GM23248 (cell line): Measurements from ENCODE around the gene DNAAF5. TPM values are rescaled to one million over a fixed set of nuclear protein-coding genes. Genes with fewer than 3 reads are reported as not detected.
A peak's percentile ranks its signal among the peaks of the same experiment; 100 is the strongest.

Experiments
- DNase-seq: peaks from one replicate; pipeline ENCODE4 v3.0.0-alpha.2; 2015
- H2AFZ ChIP-seq: fragments of 200-600 bp; sonication (generic); 2 replicates; pipeline ENCODE4 v1.6.1; 2016; ENCODE audit warnings: antibody characterized with exemption
- H3F3A ChIP-seq: fragments of 200-600 bp; sonication (generic); 2 replicates; pipeline ENCODE4 v1.6.1; 2016; ENCODE audit warnings: mild to moderate bottlenecking, antibody characterized with exemption, mixed run types; ENCODE audit not compliant: insufficient read depth
- H3K27ac ChIP-seq: fragments of 200-600 bp; sonication (generic); 2 replicates; pipeline ENCODE4 v1.5.1; 2016; ENCODE audit warnings: mild to moderate bottlenecking
- H3K27me3 ChIP-seq: fragments of 200-600 bp; sonication (generic); replicated peaks from 2 replicates; pipeline ENCODE4 v1.6.1; 2016; ENCODE audit warnings: mild to moderate bottlenecking; ENCODE audit not compliant: insufficient read depth
- H3K36me3 ChIP-seq: fragments of 200-600 bp; sonication (generic); 2 replicates; pipeline ENCODE4 v1.6.1; 2016; ENCODE audit warnings: low read depth, mild to moderate bottlenecking
- H3K4me1 ChIP-seq: fragments of 200-600 bp; sonication (generic); 2 replicates; pipeline ENCODE4 v1.6.1; 2016; ENCODE audit warnings: mild to moderate bottlenecking; ENCODE audit not compliant: insufficient read depth
- H3K4me2 ChIP-seq: fragments of 200-600 bp; sonication (generic); one replicate; pipeline ENCODE4 v1.6.1; 2016; ENCODE audit warnings: mild to moderate bottlenecking; ENCODE audit not compliant: unreplicated experiment
- H3K4me3 ChIP-seq: fragments of 200-600 bp; sonication (generic); 2 replicates; pipeline ENCODE4 v1.5.1; 2016; ENCODE audit warnings: mild to moderate bottlenecking
- H3K79me2 ChIP-seq: fragments of 200-600 bp; sonication (generic); 2 replicates; pipeline ENCODE4 v1.6.1; 2016; ENCODE audit warnings: mild to moderate bottlenecking; ENCODE audit not compliant: insufficient read depth
- H3K9ac ChIP-seq: fragments of 200-600 bp; sonication (generic); 2 replicates; pipeline ENCODE4 v1.6.1; 2016; ENCODE audit warnings: mild to moderate bottlenecking
- H3K9me2 ChIP-seq: fragments of 200-600 bp; sonication (generic); 2 replicates; pipeline ENCODE4 v1.6.1; 2016; ENCODE audit warnings: mixed run types, mild to moderate bottlenecking, moderate library complexity; ENCODE audit not compliant: insufficient read depth
- H3K9me3 ChIP-seq: fragments of 200-600 bp; sonication (generic); one replicate; pipeline ENCODE4 v1.6.1; 2017; ENCODE audit warnings: low read depth
- H4K20me1 ChIP-seq: fragments of 200-600 bp; sonication (generic); 2 replicates; pipeline ENCODE4 v1.6.0; 2016; ENCODE audit not compliant: insufficient read depth
- EZH2 ChIP-seq: fragments of 200-600 bp; sonication (generic); IDR thresholded peaks from 2 replicates; pipeline ENCODE4 v1.6.1; 2018; ENCODE audit warnings: antibody characterized with exemption, mild to moderate bottlenecking; ENCODE audit not compliant: insufficient read depth, poor library complexity, severe bottlenecking
- EZH2phosphoT487 ChIP-seq: fragments of 200-600 bp; sonication (generic); IDR thresholded peaks from 2 replicates; pipeline ENCODE4 v1.6.1; 2018; ENCODE audit warnings: antibody characterized with exemption, moderate library complexity, mild to moderate bottlenecking, low read depth; ENCODE audit not compliant: insufficient read depth
- WGBS, 2 experiments: methylation state at CpG; one replicate each; pipeline ENCODE4 v1.1.6; 2015 to 2017; ENCODE audit warnings: low lambda C conversion rate in 2 of 2, low coverage in 1 of 2; ENCODE audit errors: missing lambda C conversion rate in 2 of 2; 5-methylcytosine and 5-hydroxymethylcytosine counted together
- in situ Hi-C: fragments of 300-500 bp; cut with MboI; formaldehyde crosslinking; loops from 2 replicates; pipeline ENCODE4 v1.15.0; 2020
- polyA plus RNA-seq: library from polyadenylated mRNA; unstranded; fragments of >200 nt; fragmentation: Nextera tagmentation; extraction: Ambion mirVana; gene quantifications from 2 replicates; pipeline ENCODE4 v1.2.1, GENCODE V29; 2016
- total RNA-seq: library from RNA; depleted of rRNA; stranded (reverse); fragments of >200 nt; shearing (Covaris generic); gene quantifications from 2 replicates; pipeline ENCODE4 v1.2.3, GENCODE V29; 2014

The DNAAF5 gene
- total and polyA plus RNA-seq, 2 experiments from 2014 or later: 5.7 to 35.7 TPM

DNA sequence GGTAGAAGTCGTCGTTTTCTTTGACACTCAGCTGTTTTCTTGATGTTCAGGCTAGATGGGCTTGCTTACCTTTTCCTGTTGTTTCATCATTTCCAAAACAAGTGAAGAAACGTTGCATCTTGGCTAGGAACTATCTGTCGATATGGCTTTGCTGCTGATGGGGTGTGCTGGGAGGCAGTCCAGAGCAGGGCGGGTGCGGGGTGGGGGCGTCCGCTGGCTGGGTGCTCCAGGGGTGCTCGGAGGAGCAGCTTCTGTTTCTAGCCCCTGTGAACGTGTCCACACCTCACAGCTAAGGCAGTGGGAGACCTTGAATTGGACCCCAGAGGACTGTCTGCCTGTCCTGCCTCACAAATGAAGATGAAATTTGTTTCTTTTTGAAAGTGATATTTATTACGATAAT, 98.2 kb downstream of the DNAAF5 start:
- in situ Hi-C loops: no loop called here
- TF ChIP-seq EZH2 (no peak), EZH2phosphoT487 (no peak)
- peaks cover 24% of the 10 kb centered on the region for H3F3A ChIP-seq
- no peaks in the 10 kb centered on the region for H4K20me1 ChIP-seq
- H3K36me3 ChIP-seq: no peaks in the 10 kb centered on the region
- H2AFZ ChIP-seq: peak overlapping the region; percentile 56
- peak; percentile 41 for DNase-seq
- 4 to 5% methylated on average over 11 of the region's 11 CpGs for WGBS, 2 experiments
- peaks cover 92% of the 10 kb centered on the region for H3K79me2 ChIP-seq
- no peaks in the 10 kb centered on the region for H3K9me2 ChIP-seq
- H3K27me3 ChIP-seq: no peaks in the 10 kb centered on the region
- peak overlapping the region; percentile 64 for H3K4me3 ChIP-seq
- H3K9me3 ChIP-seq: no peaks in the 10 kb centered on the region
- H3K4me1 ChIP-seq: peaks cover 24% of the 10 kb centered on the region
- peak overlapping the region; percentile 95 for H3K27ac ChIP-seq
- peak overlapping the region; percentile 98 for H3K4me2 ChIP-seq
- peak overlapping the region; percentile 84 for H3K9ac ChIP-seq

DNA sequence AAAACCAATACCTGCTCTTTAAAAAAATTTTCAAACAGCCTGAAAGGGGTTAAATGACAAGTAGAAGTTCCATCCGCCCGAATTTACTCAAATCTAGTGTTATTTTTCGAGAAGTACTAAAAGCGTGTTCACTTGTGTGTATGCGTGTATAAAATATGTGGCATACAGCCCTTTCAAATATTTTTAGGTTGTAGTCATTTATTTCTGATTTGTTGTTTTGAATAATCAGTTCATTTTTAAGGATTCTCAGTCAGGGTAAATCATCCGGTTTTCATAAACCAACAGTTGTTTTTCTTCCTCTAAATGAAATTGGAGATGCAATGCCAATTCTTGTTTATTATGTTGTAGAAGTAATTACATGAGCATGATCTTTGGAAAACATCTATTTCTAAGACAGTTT, 98.9 kb downstream of the DNAAF5 start:
- no peaks in the 10 kb centered on the region for H3K36me3 ChIP-seq
- peak overlapping the region; percentile 84 for H3K9ac ChIP-seq
- peak; percentile 78 for DNase-seq
- peak overlapping the region; percentile 64 for H3K4me3 ChIP-seq
- no peak for TF ChIP-seq EZH2
- TF ChIP-seq EZH2phosphoT487: no peak
- peaks cover 25% of the 10 kb centered on the region for H3K4me1 ChIP-seq
- peak overlapping the region; percentile 95 for H3K27ac ChIP-seq
- no peaks in the 10 kb centered on the region for H3K9me2 ChIP-seq
- H3K4me2 ChIP-seq: peak overlapping the region; percentile 98
- H3K9me3 ChIP-seq: no peaks in the 10 kb centered on the region
- H4K20me1 ChIP-seq: no peaks in the 10 kb centered on the region
- in situ Hi-C loops: no loop called here
- H3K79me2 ChIP-seq: peaks cover 92% of the 10 kb centered on the region
- H2AFZ ChIP-seq: peak overlapping the region; percentile 56
- peaks cover 24% of the 10 kb centered on the region for H3F3A ChIP-seq
- 1 to 2% methylated on average over 6 of the region's 6 CpGs for WGBS, 2 experiments
- H3K27me3 ChIP-seq: no peaks in the 10 kb centered on the region

DNA sequence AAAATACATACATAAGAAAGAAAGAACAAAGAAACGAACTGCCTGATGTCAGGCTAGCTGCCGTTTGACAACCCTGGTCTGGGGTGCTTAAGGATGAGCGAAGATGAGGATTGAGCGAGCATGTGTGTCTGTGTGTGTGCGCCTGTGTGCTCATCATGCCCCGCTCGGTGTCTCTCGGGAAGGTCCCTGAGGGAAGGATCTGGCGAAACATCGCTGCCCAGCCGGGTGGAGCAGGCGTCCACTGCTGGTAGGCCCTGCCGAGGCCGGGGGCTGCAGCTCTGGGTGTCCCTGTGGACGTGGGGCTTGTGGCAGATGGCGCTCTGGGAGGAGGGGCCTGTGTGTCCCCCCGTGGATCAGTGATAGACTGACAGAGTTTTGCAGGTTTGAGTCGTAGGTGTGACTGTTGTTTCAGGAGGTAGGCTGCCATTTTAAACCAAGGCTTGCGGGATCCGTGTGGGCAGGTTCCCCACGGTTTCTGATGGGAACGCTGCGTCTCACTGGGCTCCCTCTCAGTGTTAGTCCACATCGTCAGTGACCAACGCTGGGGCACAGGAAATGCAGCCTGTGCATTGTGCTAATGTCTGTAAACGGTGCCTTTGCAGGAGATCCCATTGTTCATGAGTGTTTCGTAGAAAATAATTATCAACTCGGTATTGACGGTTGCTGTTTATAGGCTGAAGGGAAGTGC, 99.9 kb downstream of the DNAAF5 start:
- Histone ChIP-seq H3K9me3 (no peaks in the 10 kb centered on the region), H2AFZ (no peak overlapping the region), H3K27me3 (no peaks in the 10 kb centered on the region), H3K27ac (peak overlapping the region; percentile 95), H3K4me1 (peaks cover 34% of the 10 kb centered on the region), H3K4me3 (no peak overlapping the region), H3K4me2 (peak overlapping the region; percentile 98), H3K9ac (peak overlapping the region; percentile 84), H3K36me3 (no peaks in the 10 kb centered on the region), H3F3A (peaks cover 24% of the 10 kb centered on the region), H4K20me1 (no peaks in the 10 kb centered on the region), H3K79me2 (peaks cover 91% of the 10 kb centered on the region), H3K9me2 (no peaks in the 10 kb centered on the region)
- WGBS, 2 experiments: 49 to 54% methylated on average over 29 of the region's 29 CpGs
- in situ Hi-C loops: no loop called here
- TF ChIP-seq EZH2phosphoT487 (no peak), EZH2 (no peak)
- peak; percentile 54 for DNase-seq

DNA sequence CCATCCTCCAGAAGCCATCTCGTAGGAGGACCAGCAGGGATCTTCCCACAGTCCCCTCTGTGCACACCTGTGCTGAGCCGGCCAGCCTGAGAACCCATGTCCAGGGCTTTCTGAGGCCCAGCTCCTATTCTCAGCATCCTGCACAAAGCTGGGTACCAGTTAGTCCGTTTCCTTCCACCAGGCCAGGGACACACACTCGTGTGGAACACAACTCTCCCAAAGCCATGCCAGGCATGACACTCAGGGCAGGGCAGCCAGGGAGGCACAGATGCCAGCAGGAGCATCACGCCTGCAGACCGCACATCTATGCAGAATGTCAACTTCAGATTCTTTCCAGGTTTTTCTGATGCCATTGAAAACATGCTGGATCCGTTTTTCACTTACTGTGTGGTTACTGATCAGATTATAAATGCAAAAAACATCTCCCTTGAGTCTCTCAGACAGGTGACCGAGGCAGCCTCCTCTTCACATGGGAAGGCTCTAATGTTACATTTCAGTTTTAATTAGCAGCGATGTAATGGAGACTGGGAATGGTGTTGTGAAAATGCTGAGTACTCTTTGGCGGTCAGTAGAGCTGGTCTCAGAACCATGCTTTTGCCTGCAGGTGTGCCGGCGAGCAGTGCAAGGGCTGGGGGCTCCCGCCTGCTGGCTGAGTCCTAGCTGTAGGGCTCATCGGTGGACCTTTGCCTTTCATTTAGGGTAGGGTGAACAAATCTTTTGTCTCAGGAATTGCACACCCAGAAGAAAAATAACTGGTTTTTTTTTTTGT, 102.5 kb downstream of the DNAAF5 start:
- Histone ChIP-seq H3K4me3 (no peak overlapping the region), H3K79me2 (peaks cover 82% of the 10 kb centered on the region), H3K27me3 (no peaks in the 10 kb centered on the region), H3K9ac (no peak overlapping the region), H3K9me3 (no peaks in the 10 kb centered on the region), H3K4me2 (no peak overlapping the region), H4K20me1 (no peaks in the 10 kb centered on the region), H3K9me2 (no peaks in the 10 kb centered on the region), H3K27ac (no peak overlapping the region), H2AFZ (no peak overlapping the region), H3K4me1 (peaks cover 49% of the 10 kb centered on the region), H3K36me3 (no peaks in the 10 kb centered on the region), H3F3A (peaks cover 40% of the 10 kb centered on the region)
- in situ Hi-C loops: no loop called here
- no peak for DNase-seq
- TF ChIP-seq EZH2 (no peak), EZH2phosphoT487 (no peak)
- WGBS, 2 experiments: 81 to 82% methylated on average over 14 of the region's 14 CpGs
